ENCODE data around the gene RPL32. TPM values are rescaled to one million over a fixed set of nuclear protein-coding genes. Genes with fewer than 3 reads are reported as not detected.

Gene RPL32
- total RNA-seq, 1 donor from 2014 or later, result 2,996 TPM

GRCh38 chr3:12817343-12817710, 24.0 kb downstream of the RPL32 start:
- TF ChIP-seq CTCF (IDR thresholded peaks at IDR 0.05), result no peak
- no peaks in the 10 kb centered on the region for H3K9me3 Mint-ChIP-seq
- no peak overlapping the region for H3K27ac Mint-ChIP-seq
- intact Hi-C loops (cut with micrococcal nuclease), result loop anchor here (10.0 kb wide), 1 partner anchor 333 kb away; the partner anchor contains the start of gene TSEN2
- no peaks in the 10 kb centered on the region for H3K27me3 Mint-ChIP-seq
- DNase-seq (no peak), ATAC-seq (ENCODE audit: low read depth) (no peak)
- no peaks in the 10 kb centered on the region for H3K36me3 Mint-ChIP-seq (ENCODE audit: low read depth)
- POLR2A ChIA-PET, result no interaction called here
- H3K4me1 Mint-ChIP-seq, result peaks cover 5% of the 10 kb centered on the region
- CTCF ChIA-PET, result no interaction called here
- H3K4me3 Mint-ChIP-seq, result no peak overlapping the region

GRCh38 chr3:12816521-12817342, 24.6 kb downstream of the RPL32 start:
- H3K4me1 Mint-ChIP-seq, result peaks cover 5% of the 10 kb centered on the region
- intact Hi-C loops (cut with micrococcal nuclease), result loop anchor here (10.0 kb wide), 1 partner anchor 332 kb away; the partner anchor contains the start of gene TSEN2
- POLR2A ChIA-PET, result no interaction called here
- H3K27me3 Mint-ChIP-seq, result no peaks in the 10 kb centered on the region
- TF ChIP-seq CTCF (IDR thresholded peaks at IDR 0.05), result no peak
- H3K9me3 Mint-ChIP-seq, result no peaks in the 10 kb centered on the region
- DNase-seq (no peak), ATAC-seq (ENCODE audit: low read depth) (no peak)
- no peaks in the 10 kb centered on the region for H3K36me3 Mint-ChIP-seq (ENCODE audit: low read depth)
- CTCF ChIA-PET, result no interaction called here
- no peak overlapping the region for H3K4me3 Mint-ChIP-seq
- H3K27ac Mint-ChIP-seq, result no peak overlapping the region

- Mint-ChIP-seq H3K9me3 (no peaks in the 10 kb centered on the region), H3K4me3 (no peak overlapping the region), H3K27me3 (no peaks in the 10 kb centered on the region), H3K4me1 (peaks cover 6% of the 10 kb centered on the region), H3K27ac (no peak overlapping the region), H3K36me3 (ENCODE audit: low read depth) (no peaks in the 10 kb centered on the region)
- no peak for DNase-seq
- no peak for ATAC-seq (ENCODE audit: low read depth)
- TF ChIP-seq CTCF (IDR thresholded peaks at IDR 0.05), result no peak
- CTCF ChIA-PET, result no interaction called here
- intact Hi-C loops (cut with micrococcal nuclease), result loop anchor here (10.0 kb wide), 1 partner anchor 331 kb away; the partner anchor contains the start of gene TSEN2
- POLR2A ChIA-PET, result no interaction called here
Measured at GRCh38 chr3:12815719-12816118, 25.6 kb downstream of the RPL32 start.

- POLR2A ChIA-PET, result no interaction called here
- ATAC-seq (ENCODE audit: low read depth) (no peak), DNase-seq (no peak)
- Mint-ChIP-seq H3K36me3 (ENCODE audit: low read depth) (no peaks in the 10 kb centered on the region), H3K9me3 (no peaks in the 10 kb centered on the region), H3K27ac (no peak overlapping the region), H3K4me1 (peaks cover 10% of the 10 kb centered on the region), H3K4me3 (no peak overlapping the region), H3K27me3 (no peaks in the 10 kb centered on the region)
- no peak for TF ChIP-seq CTCF (IDR thresholded peaks at IDR 0.05)
- CTCF ChIA-PET, result no interaction called here
- intact Hi-C loops (cut with micrococcal nuclease), result loop anchor here (10.0 kb wide), 1 partner anchor 330 kb away; the partner anchor contains the start of gene TSEN2
Measured at GRCh38 chr3:12815078-12815477, 26.3 kb downstream of the RPL32 start.

- ChIA-PET POLR2A (interaction anchor here (1.6 kb wide), 1 partner anchor 26 kb away, joined by 4 read pairs; no protein-coding TSS in a partner anchor), CTCF (no interaction called here)
- Mint-ChIP-seq H3K36me3 (ENCODE audit: low read depth) (no peaks in the 10 kb centered on the region), H3K27me3 (no peaks in the 10 kb centered on the region), H3K27ac (no peak overlapping the region), H3K4me3 (no peak overlapping the region), H3K9me3 (no peaks in the 10 kb centered on the region), H3K4me1 (peaks cover 13% of the 10 kb centered on the region)
- DNase-seq (no peak), ATAC-seq (ENCODE audit: low read depth) (no peak)
- TF ChIP-seq CTCF (IDR thresholded peaks at IDR 0.05), result no peak
- intact Hi-C loops (cut with micrococcal nuclease), result loop anchor here (10.0 kb wide), 1 partner anchor 329 kb away; the partner anchor contains the start of gene TSEN2
Measured at GRCh38 chr3:12813967-12814366, 27.4 kb downstream of the RPL32 start.

Measured in activated B cell treated with CpG ODN at 0.5 μM for 24 hours (primary cell).